TTC549 (cell line): ENCODE measurements around the gene TNS3.

Experiments used
- FAIRE-seq: peaks from 2 replicates; lab custom pipeline; 2012; peaks lifted over from hg19 to GRCh38; lab: Jason Lieb, UNC

The TNS3 gene

GRCh38 chr7:47340517-47340916, 241.4 kb downstream of the TNS3 start:
- FAIRE-seq: no peak

GRCh38 chr7:47338026-47338425, 243.9 kb downstream of the TNS3 start:
- no peak for FAIRE-seq

GRCh38 chr7:47337531-47337930, 244.4 kb downstream of the TNS3 start:
- FAIRE-seq: no peak

- no peak for FAIRE-seq
These were observed 245.2 kb downstream of the TNS3 start for GRCh38 chr7:47336472-47337425.

- no peak for FAIRE-seq
These were observed 246.1 kb downstream of the TNS3 start for GRCh38 chr7:47335557-47336471.

GRCh38 chr7:47335071-47335470, 246.8 kb downstream of the TNS3 start:
- FAIRE-seq: no peak

GRCh38 chr7:47333959-47334358, 248.0 kb downstream of the TNS3 start:
- no peak for FAIRE-seq

GRCh38 chr7:47333554-47333887, 248.4 kb downstream of the TNS3 start:
- no peak for FAIRE-seq

GRCh38 chr7:47332681-47333553, 249.0 kb downstream of the TNS3 start:
- FAIRE-seq: no peak

- FAIRE-seq: no peak
These were observed 249.7 kb downstream of the TNS3 start for GRCh38 chr7:47332213-47332612.

- FAIRE-seq: no peak
These were observed 250.7 kb downstream of the TNS3 start for GRCh38 chr7:47331179-47331565.

GRCh38 chr7:47330561-47331178, 251.2 kb downstream of the TNS3 start:
- no peak for FAIRE-seq

GRCh38 chr7:47330026-47330425, 251.9 kb downstream of the TNS3 start:
- FAIRE-seq: no peak

- FAIRE-seq: no peak
These were observed 252.5 kb downstream of the TNS3 start for GRCh38 chr7:47329320-47329926.

- no peak for FAIRE-seq
These were observed 253.3 kb downstream of the TNS3 start for GRCh38 chr7:47328392-47329319.

- FAIRE-seq: no peak
These were observed 254.1 kb downstream of the TNS3 start for GRCh38 chr7:47327698-47328391.

- FAIRE-seq: no peak
These were observed 254.6 kb downstream of the TNS3 start for GRCh38 chr7:47327346-47327697.

GRCh38 chr7:47326808-47327207, 255.1 kb downstream of the TNS3 start:
- no peak for FAIRE-seq

GRCh38 chr7:47326220-47326619, 255.7 kb downstream of the TNS3 start:
- FAIRE-seq: no peak

- FAIRE-seq: no peak
These were observed 256.6 kb downstream of the TNS3 start for GRCh38 chr7:47325337-47325736.
